Epithelial cell of esophagus (primary cell): ENCODE data around the gene GABRB1.

Experiments
- DNase-seq: peaks from one replicate; pipeline ENCODE4 v3.0.0; 2010; ENCODE audit warnings: low read depth
- H3K4me3 ChIP-seq: 2 replicates; pipeline ENCODE4 v1.5.1; 2011; ENCODE audit warnings: mild to moderate bottlenecking, low read length, control low read depth
- TF ChIP-seq, protein P1 (sequence below): IDR thresholded peaks from 2 replicates; pipeline ENCODE4 v1.5.1; 2011; ENCODE audit warnings: low read depth, mild to moderate bottlenecking, low read length, control low read depth, inconsistent platforms; ENCODE audit not compliant: insufficient read depth; ENCODE audit errors: missing control alignments

GABRB1 gene

DNA sequence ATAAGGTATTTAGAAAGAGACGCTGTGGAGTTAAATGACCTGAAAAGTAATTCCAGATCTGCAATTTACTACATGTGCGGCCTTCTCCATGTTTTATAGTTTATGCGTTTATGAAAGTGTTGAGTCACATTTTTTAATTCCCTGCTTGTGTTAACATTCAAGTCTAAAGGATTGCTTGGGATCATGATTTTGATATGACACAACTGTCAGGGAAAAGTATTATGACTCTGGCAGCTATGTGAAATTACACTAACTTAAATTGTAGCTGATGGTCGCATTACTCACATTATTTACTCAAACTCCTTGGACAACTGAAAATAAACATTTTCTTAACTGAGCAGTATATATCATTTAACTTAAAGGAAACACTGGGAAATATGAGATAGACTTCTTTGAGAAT lies 14.3 kb upstream of the GABRB1 start:
- no peak overlapping the region for H3K4me3 ChIP-seq
- TF ChIP-seq, protein P1, sequence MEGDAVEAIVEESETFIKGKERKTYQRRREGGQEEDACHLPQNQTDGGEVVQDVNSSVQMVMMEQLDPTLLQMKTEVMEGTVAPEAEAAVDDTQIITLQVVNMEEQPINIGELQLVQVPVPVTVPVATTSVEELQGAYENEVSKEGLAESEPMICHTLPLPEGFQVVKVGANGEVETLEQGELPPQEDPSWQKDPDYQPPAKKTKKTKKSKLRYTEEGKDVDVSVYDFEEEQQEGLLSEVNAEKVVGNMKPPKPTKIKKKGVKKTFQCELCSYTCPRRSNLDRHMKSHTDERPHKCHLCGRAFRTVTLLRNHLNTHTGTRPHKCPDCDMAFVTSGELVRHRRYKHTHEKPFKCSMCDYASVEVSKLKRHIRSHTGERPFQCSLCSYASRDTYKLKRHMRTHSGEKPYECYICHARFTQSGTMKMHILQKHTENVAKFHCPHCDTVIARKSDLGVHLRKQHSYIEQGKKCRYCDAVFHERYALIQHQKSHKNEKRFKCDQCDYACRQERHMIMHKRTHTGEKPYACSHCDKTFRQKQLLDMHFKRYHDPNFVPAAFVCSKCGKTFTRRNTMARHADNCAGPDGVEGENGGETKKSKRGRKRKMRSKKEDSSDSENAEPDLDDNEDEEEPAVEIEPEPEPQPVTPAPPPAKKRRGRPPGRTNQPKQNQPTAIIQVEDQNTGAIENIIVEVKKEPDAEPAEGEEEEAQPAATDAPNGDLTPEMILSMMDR, result no peak
- DNase-seq, result no peak

DNA sequence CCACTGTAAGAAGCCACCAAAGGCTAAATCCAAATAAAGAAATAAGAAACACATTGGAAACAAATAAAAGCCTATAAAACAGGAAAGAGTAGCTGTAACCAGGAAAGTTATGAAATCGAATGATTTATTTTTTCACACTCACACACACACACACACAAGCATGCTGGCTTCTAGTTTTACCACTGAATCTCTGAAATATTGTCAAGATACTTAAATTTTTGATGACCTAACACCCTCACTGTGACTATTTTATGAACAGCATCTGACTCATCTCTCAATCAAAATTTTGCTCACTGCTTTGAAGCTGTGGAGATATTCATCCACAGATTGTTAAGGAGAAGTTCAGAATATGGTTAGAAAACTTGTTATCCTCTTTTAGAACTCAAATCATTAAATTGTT lies 13.9 kb upstream of the GABRB1 start:
- TF ChIP-seq, protein P1, result no peak
- DNase-seq, result no peak
- no peak overlapping the region for H3K4me3 ChIP-seq

DNA sequence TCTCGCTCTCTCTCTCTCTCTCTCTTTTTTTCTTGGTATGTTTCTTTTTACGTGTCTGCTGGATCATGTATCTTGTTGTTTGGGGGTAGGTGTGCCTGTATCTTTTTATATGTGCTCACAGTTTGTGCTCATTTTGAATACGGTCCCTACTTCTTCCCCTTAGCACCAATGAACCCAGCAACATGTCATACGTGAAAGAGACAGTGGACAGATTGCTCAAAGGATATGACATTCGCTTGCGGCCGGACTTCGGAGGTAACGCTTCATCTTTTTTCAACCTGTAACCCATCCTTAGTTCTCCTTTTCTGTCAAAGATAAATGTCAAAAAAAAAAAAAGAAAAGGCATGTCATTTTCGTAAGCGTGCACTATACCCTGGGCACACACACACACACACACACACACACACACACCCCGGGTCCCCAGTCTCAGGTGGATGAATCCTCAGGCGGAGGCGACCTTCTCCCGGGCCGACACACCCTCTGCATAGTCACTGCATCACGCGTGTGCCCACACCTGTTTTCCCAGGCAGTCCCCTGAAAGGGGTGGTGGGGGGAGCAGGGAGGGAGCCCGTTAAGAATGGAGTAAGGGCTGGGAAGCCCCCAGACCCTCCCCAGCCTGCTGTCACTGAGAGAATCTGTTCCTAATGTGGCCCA lies 511 bp downstream of the GABRB1 start:
- H3K4me3 ChIP-seq, result peak overlapping the region; percentile 42
- peak; percentile 14 for DNase-seq
- TF ChIP-seq, protein P1, result no peak

DNA sequence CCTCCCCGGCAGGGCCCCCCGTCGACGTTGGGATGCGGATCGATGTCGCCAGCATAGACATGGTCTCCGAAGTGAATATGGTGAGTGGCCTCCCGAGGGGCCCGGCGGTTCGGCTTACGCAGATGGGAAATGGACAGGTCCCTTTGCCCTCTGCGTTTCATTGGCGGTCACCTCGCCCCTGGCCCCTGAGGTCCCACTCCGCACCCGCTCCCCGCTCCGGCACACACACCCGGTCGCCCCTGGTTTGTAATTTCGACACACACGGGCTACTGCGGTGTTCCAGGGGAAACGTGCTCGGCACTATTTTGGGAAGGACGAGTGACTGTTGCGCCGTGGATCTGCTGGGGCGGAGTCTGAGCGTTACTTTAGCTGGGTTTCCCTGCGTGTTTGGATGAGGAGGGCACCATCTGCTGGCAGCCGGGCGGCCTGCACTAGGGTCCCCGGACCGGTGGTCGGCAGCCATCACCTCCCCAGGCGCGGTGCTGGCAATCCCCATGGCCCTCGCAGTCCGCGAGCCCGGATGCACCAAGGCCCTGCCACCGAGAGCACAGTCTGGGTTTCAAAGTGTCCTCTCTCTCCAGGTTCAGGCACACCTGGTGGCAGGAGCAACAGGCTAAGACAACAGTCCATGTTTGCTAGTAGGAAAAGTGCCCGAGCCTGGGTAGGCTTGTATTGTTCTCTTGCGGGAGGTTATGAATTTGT lies 1.2 kb downstream of the GABRB1 start:
- H3K4me3 ChIP-seq, result peak overlapping the region; percentile 42
- DNase-seq, result peak; percentile 47
- TF ChIP-seq, protein P1, result peak; percentile 59

DNA sequence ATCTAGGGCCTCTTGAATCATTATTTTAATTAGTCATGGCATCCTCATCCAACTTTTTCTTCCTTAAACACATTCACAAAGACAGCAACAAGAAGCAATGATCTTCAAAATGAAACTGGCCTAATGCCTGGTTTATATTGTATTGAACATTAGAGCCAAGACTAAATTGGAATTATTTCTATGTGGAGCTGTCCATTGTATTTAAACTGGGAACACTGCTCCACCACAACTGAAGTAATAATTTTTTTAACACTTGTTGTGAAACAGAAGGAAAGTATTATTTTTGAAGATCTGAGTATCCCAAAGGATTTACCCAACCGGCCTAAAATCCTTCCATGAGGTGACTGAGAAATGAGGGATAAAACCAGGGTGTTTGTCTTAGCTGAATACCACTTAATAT lies 6.9 kb downstream of the GABRB1 start:
- H3K4me3 ChIP-seq, result no peak overlapping the region
- DNase-seq, result no peak
- TF ChIP-seq, protein P1, result no peak

DNA sequence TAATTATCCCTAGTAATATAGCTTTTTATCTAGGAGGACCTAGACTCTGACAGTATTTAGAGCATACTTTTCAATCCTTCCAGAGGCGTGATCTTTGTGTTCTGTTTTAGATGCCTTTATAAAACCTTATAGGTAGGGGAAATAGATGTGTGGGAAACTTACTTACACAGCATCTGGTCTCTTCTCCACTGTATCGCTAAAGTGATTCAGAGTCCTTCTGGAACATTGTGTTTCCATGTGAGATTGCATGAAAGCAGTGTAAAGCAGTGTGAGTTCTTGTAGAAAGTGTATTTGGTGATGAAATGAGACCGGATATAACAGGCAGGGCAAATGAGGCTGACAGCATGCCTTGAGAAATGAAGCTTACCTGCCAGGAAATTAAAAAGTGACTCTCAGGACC lies 9.5 kb downstream of the GABRB1 start:
- no peak for DNase-seq
- no peak overlapping the region for H3K4me3 ChIP-seq
- TF ChIP-seq, protein P1, result no peak
